Stomach (tissue), 9 donors: ENCODE measurements around the gene NUP210. TPM values are rescaled to one million over a fixed set of nuclear protein-coding genes. Genes with fewer than 3 reads are reported as not detected.

Experiments
- DNase-seq, 2 donors: peaks; one replicate each; pipeline versions ENCODE4 v3.0.0 to v3.0.0-alpha.2; 2013 to 2019
- H3K27ac ChIP-seq, 5 donors: fragments of 200-600 bp in 4 of 5; sonication (generic) in 4 of 5; one replicate each; pipeline ENCODE4 v1.5.1; 2013 to 2019; ENCODE audit warnings: mild to moderate bottlenecking in 1 of 5, moderate library complexity in 1 of 5
- H3K27me3 ChIP-seq, 3 donors: fragments of 200-600 bp; sonication (generic); one replicate each; pipeline ENCODE4 v1.5.1; 2017 to 2019; ENCODE audit warnings: mixed run types in 1 of 3
- H3K36me3 ChIP-seq, 4 donors: fragments of 200-600 bp; sonication (generic); 1 replicate in 3 of 4; 2 replicates in 1 of 4; pipeline ENCODE4 v1.5.1; 2016 to 2019
- H3K4me1 ChIP-seq, 4 donors: fragments of 200-600 bp; sonication (generic); one replicate each; pipeline ENCODE4 v1.5.1; 2016 to 2019
- H3K4me3 ChIP-seq, 4 donors: fragments of 200-600 bp; sonication (generic) in 3 of 4; one replicate each; pipeline ENCODE4 v1.5.1; 2016 to 2019; ENCODE audit warnings: mild to moderate bottlenecking in 1 of 4
- H3K9me3 ChIP-seq, 4 donors: fragments of 200-600 bp; sonication (generic); one replicate each; pipeline ENCODE4 v1.5.1; 2016 to 2019
- CTCF ChIP-seq, 7 experiments: fragments of 450-650 bp in 4 of 7; fragments of 200-600 bp in 3 of 7; sonication (generic) in 3 of 7; IDR thresholded peaks; one replicate each; pipeline ENCODE4 v1.5.1; 2016 to 2019; ENCODE audit warnings: antibody characterized with exemption in 7 of 7, control low read depth in 2 of 7, mild to moderate bottlenecking in 1 of 7
- EP300 ChIP-seq: sonication (generic); formaldehyde crosslinking; IDR thresholded peaks from one replicate; pipeline ENCODE4 v1.6.1; 2017; ENCODE audit warnings: antibody characterized with exemption
- POLR2A ChIP-seq, 4 donors: fragments of 450-650 bp; IDR thresholded peaks; one replicate each; pipeline ENCODE4 v1.6.1; 2016; ENCODE audit warnings: antibody characterized with exemption in 4 of 4, control low read depth in 2 of 4, mild to moderate bottlenecking in 1 of 4, moderate library complexity in 1 of 4
- POLR2AphosphoS5 ChIP-seq, 3 donors: sonication (generic); formaldehyde crosslinking; IDR thresholded peaks; one replicate each; pipeline ENCODE4 v1.6.1; 2016; ENCODE audit warnings: antibody characterized with exemption in 3 of 3
- WGBS, 5 donors: extraction: QIAGEN DNeasy Blood & Tissue Kit in 3 of 5; methylation state at CpG; one replicate each; pipeline versions ENCODE4 v1.1.5 to v1.1.7; 2013 to 2018; 5-methylcytosine and 5-hydroxymethylcytosine counted together
- intact Hi-C: fragments of 100-400 bp; cut with DNase I; formaldehyde crosslinking; loops from one replicate; pipeline ENCODE4 v1.15.1; 2023; ENCODE audit warnings: low total_unique reads
- polyA plus RNA-seq, 3 donors: library from polyadenylated mRNA; stranded (reverse); fragments of 200-250 nt; gene quantifications; one replicate each; pipeline ENCODE4 v1.2.3, GENCODE V29; 2013
- small RNA-seq, 4 donors: library from RNA; depleted of rRNA; stranded (forward); fragments of <200 nt; gene quantifications; one replicate each; pipeline ENCODE3, GENCODE V24; 2016
- total RNA-seq, 5 donors: library from RNA; depleted of rRNA; stranded (reverse); fragments of >200 nt; gene quantifications; one replicate each; pipeline versions ENCODE4 v1.1.0 to v1.2.3, GENCODE V29; 2014 to 2016
- donor health status: healthy with polysubstance abuse.
- donor health status: Bipolar disorder and iron deficiency.
- donor health status: healthy.

NUP210 gene
- total and polyA plus RNA-seq, 8 donors = 0.92 to 21.1 (median 10.8) TPM

DNA sequence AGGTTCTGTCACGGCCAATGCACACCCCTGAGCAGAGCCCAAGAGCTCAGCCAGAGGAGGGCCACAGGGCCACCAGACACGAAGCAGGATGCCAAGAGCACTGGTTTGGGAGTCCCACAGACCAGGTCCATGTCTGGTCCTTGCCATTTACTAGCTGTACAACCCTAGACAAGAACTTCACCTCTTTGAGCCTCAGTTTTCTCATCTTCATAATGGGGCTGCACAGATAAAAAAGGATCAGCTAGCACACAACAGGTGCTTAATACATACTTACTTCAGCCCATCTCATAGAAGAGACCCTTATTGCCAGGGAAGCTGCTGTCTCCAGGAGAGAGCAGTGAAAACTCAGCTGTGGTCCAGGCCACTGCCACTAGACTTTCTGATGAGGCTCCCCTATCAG is 152.0 kb downstream of the NUP210 start:
- peaks cover 0 to 6% (median 0%) of the 10 kb centered on the region in 4 donors for H3K4me1 ChIP-seq
- H3K4me3 ChIP-seq = no peak overlapping the region
- H3K27me3 ChIP-seq = peaks cover 0 to 16% (median 0%) of the 10 kb centered on the region in 3 donors
- no peak for DNase-seq
- TF ChIP-seq POLR2A (IDR thresholded peaks at IDR 0.05) (no peak), EP300 (no peak), POLR2AphosphoS5 (IDR thresholded peaks at IDR 0.05) (no peak), CTCF (IDR thresholded peaks at IDR 0.05) (no peak)
- no peak overlapping the region for H3K27ac ChIP-seq
- intact Hi-C loops = no loop called here
- H3K9me3 ChIP-seq = peaks cover 3 to 20% (median 12%) of the 10 kb centered on the region in 4 donors
- 72 to 88% (median 80%) methylated on average over 1 to 2 of the region's 2 CpGs for WGBS, 5 donors
- no peaks in the 10 kb centered on the region for H3K36me3 ChIP-seq

DNA sequence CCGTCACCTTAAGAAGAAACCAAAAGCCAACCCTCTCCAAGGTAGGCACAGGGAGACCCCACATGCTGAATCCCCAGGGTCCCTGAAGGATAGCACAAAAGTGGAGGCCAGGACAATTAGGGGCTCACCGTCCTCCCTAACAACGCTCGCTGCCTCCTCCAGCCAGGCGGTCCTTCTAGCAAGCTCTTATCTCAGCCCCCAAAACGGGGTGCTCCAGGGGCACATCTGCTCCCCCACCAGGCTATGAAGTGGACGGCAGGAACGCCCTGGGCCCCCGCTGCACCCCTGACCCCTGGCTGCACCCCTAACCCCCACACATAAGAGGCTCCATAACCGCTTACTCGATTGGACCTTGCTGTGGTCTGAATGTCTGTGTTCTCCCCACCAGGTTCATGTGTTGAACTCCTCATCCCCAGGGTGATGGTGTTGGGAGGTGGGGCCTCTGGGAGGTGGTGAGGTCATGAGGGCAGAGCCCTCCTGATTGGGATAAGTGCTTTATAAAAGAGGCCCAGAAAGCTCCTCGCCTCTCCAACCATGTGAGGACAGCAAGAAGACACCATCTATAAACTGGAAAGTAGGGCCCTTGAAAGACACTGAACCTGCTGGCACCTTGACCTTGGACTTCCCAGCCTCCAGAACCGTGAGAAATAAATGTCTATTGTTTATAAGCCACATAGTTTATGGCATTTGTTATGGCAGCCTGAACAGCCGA is 153.3 kb downstream of the NUP210 start:
- 73 to 86% (median 78%) methylated on average over 14 of the region's 14 CpGs for WGBS, 5 donors
- peaks cover 3 to 20% (median 12%) of the 10 kb centered on the region in 4 donors for H3K9me3 ChIP-seq
- TF ChIP-seq CTCF (IDR thresholded peaks at IDR 0.05) = no peak
- no peak for TF ChIP-seq POLR2AphosphoS5 (IDR thresholded peaks at IDR 0.05)
- TF ChIP-seq EP300 = no peak
- TF ChIP-seq POLR2A (IDR thresholded peaks at IDR 0.05) = no peak
- no peak overlapping the region for H3K27ac ChIP-seq
- H3K27me3 ChIP-seq = peaks cover 0 to 16% (median 0%) of the 10 kb centered on the region in 3 donors
- H3K36me3 ChIP-seq = no peaks in the 10 kb centered on the region
- intact Hi-C loops = no loop called here
- H3K4me3 ChIP-seq = no peak overlapping the region
- H3K4me1 ChIP-seq = peaks cover 0 to 6% (median 0%) of the 10 kb centered on the region in 4 donors
- no peak for DNase-seq

Small RNA genes within 50 kb of the gene (small RNA-seq; reads per million reads assigned to genes)
- 0 reads per million in 4 donors for gene AC027124.2

Other genes with a start within 250 kb of the NUP210 start
- 10 to 100 TPM in 2 of 5 donors, 1 to 10 TPM in 2, not detected in 1; 4.9 to 16.2 (median 12.4) TPM for gene HDAC11, start 60.0 kb upstream of the NUP210 start, total RNA-seq
- gene HDAC11, start 60.0 kb upstream of the NUP210 start, polyA plus RNA-seq = 10 to 100 TPM; 15.4 to 16.6 (median 16.3) TPM
- 100 to 1,000 TPM in 1 of 5 donors, 10 to 100 TPM in 3, 1 to 10 TPM in 1; 8.0 to 143 (median 17.1) TPM for gene FBLN2, start 128.8 kb upstream of the NUP210 start, total RNA-seq
- 1 to 10 TPM; 1.8 to 4.0 (median 2.8) TPM for gene FBLN2, start 128.8 kb upstream of the NUP210 start, polyA plus RNA-seq